A673 (cell line): Measurements from ENCODE around the gene FBXO45. TPM values are rescaled to one million over a fixed set of nuclear protein-coding genes. Genes with fewer than 3 reads are reported as not detected.
"Not testable (repeated sequence)": the region's sequence is repeated elsewhere in the genome, so short reads cannot be mapped to it uniquely, and the experiment has no call there.

Experiments
- BruUV-seq: library from RNA; stranded (reverse); fragments of 400-500 nt; replicated peaks from 2 replicates; lab custom pipeline; 2021; lab: Mats Ljungman, UMichigan
- CTCF ChIA-PET: fragments of 300-600 bp; sonication (Branson Sonifier 250); formaldehyde crosslinking; loops from one replicate; lab custom pipeline; 2022; ENCODE audit warnings: antibody characterized with exemption; lab: Charles Lee
- POLR2A ChIA-PET: fragments of 300-600 bp; sonication (Branson Sonifier 250); formaldehyde crosslinking; loops from one replicate; lab custom pipeline; 2022; ENCODE audit warnings: antibody characterized with exemption; ENCODE audit not compliant: low non-redundant PET; lab: Charles Lee
- DNase-seq: peaks from one replicate; pipeline ENCODE4 v3.0.0-alpha.2; 2015; ENCODE audit warnings: low spot score
- H3K27ac ChIP-seq: fragments of 200-600 bp; sonication (generic); 2 replicates; pipeline ENCODE4 v1.5.1; 2016; ENCODE audit warnings: mixed run types, low read depth, mild to moderate bottlenecking, mixed read lengths, antibody characterized with exemption, low read length; ENCODE audit not compliant: poor library complexity, severe bottlenecking
- H3K27me3 ChIP-seq: fragments of 200-600 bp; sonication (generic); replicated peaks from 2 replicates; pipeline ENCODE4 v1.6.1; 2017; ENCODE audit warnings: mixed run types, low read depth, mild to moderate bottlenecking, mixed read lengths, antibody characterized with exemption, low read length; ENCODE audit not compliant: insufficient read depth, poor library complexity
- H3K36me3 ChIP-seq: fragments of 200-600 bp; sonication (generic); 2 replicates; pipeline ENCODE4 v1.6.1; 2016; ENCODE audit warnings: mixed run types, mild to moderate bottlenecking, mixed read lengths, antibody characterized with exemption, low read length; ENCODE audit not compliant: insufficient read depth, poor library complexity, severe bottlenecking
- H3K4me1 ChIP-seq: fragments of 200-600 bp; sonication (generic); 2 replicates; pipeline ENCODE4 v1.6.1; 2017; ENCODE audit warnings: mixed run types, mild to moderate bottlenecking, mixed read lengths, antibody characterized with exemption, low read length; ENCODE audit not compliant: insufficient read depth, poor library complexity, severe bottlenecking
- H3K4me3 ChIP-seq: fragments of 200-600 bp; sonication (generic); 2 replicates; pipeline ENCODE4 v1.5.1; 2016; ENCODE audit warnings: low read depth, mixed run types, mild to moderate bottlenecking, mixed read lengths, low read length; ENCODE audit not compliant: poor library complexity, severe bottlenecking
- H3K9me3 ChIP-seq: fragments of 200-600 bp; sonication (generic); 2 replicates; pipeline ENCODE4 v1.6.1; 2016; ENCODE audit warnings: mixed run types, low read depth, mild to moderate bottlenecking, mixed read lengths, antibody characterized with exemption, low read length; ENCODE audit not compliant: poor library complexity, severe bottlenecking
- EZH2 ChIP-seq: fragments of 200-600 bp; sonication (generic); IDR thresholded peaks from 2 replicates; pipeline ENCODE4 v1.6.1; 2017; ENCODE audit warnings: borderline replicate concordance, low read depth, mild to moderate bottlenecking, mixed read lengths, antibody characterized with exemption, low read length; ENCODE audit not compliant: poor library complexity, severe bottlenecking
- intact Hi-C: fragments of 100-400 bp; cut with micrococcal nuclease; formaldehyde crosslinking; loops from one replicate; pipeline ENCODE4 v1.10.0; 2022; ENCODE audit not compliant: unreplicated experiment
- total RNA-seq: library from RNA; stranded (reverse); gene quantifications from 2 replicates; pipeline ENCODE4 v1.2.3, GENCODE V29; 2021
- TF ChIP-seq, protein P1 (sequence below): fragments of 300-800, 200-600 bp; sonication (generic); conservative IDR thresholded peaks from 2 replicates; pipeline ENCODE4 v1.5.1; 2017; ENCODE audit warnings: low read depth, mild to moderate bottlenecking, antibody characterized with exemption, low read length, moderate library complexity, mixed read lengths

FBXO45 gene
- total RNA-seq, 1 experiment from 2014 or later: 23.0 TPM

DNA sequence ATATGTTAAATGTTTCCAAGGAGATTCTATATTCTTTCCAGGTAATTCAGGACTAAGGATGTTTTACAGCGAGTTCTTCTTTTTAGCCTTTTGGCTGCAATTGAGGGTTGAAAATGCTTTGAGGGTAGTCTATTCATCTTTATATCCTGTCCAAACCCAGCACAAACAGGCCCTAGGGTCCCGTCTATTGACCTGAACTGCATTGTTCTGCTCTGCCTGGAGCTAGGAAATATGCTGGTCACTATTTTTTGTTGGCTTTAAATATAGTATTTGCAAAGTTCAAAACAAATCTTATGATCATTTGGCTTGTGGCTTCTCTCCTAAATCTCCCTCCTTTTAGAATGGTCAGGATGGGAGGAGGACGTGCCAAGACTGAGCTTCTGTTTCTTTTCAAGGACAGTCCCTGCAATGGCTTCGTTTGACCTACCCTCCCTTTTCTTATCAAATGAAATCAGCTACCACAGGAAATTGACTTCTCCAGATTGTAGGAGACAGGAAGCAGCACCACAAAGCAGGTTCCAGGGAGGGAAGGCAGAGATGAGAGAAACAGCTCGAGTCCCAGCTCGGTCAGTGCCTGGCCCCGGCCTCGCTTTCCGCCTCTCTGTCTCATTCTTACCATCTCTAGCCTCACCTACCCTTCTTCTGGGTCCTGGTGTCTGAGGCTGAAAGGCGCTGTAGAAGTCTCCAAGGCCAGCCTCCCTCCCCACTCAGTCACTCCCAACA lies 43.5 kb downstream of the FBXO45 start:
- H3K4me3 ChIP-seq: no peak overlapping the region
- POLR2A ChIA-PET: no interaction called here
- intact Hi-C loops: no loop called here
- H3K27ac ChIP-seq: no peak overlapping the region
- DNase-seq: no peak
- H3K36me3 ChIP-seq: no peaks in the 10 kb centered on the region
- TF ChIP-seq, protein P1, sequence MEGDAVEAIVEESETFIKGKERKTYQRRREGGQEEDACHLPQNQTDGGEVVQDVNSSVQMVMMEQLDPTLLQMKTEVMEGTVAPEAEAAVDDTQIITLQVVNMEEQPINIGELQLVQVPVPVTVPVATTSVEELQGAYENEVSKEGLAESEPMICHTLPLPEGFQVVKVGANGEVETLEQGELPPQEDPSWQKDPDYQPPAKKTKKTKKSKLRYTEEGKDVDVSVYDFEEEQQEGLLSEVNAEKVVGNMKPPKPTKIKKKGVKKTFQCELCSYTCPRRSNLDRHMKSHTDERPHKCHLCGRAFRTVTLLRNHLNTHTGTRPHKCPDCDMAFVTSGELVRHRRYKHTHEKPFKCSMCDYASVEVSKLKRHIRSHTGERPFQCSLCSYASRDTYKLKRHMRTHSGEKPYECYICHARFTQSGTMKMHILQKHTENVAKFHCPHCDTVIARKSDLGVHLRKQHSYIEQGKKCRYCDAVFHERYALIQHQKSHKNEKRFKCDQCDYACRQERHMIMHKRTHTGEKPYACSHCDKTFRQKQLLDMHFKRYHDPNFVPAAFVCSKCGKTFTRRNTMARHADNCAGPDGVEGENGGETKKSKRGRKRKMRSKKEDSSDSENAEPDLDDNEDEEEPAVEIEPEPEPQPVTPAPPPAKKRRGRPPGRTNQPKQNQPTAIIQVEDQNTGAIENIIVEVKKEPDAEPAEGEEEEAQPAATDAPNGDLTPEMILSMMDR: no peak
- no peak for TF ChIP-seq EZH2
- BruUV-seq: no TSS peak
- CTCF ChIA-PET: no interaction called here
- H3K9me3 ChIP-seq: no peaks in the 10 kb centered on the region
- no peaks in the 10 kb centered on the region for H3K27me3 ChIP-seq
- peaks cover 4% of the 10 kb centered on the region for H3K4me1 ChIP-seq

GRCh38 chr3:196615234-196615633 lies 46.8 kb downstream of the FBXO45 start:
- H3K4me1 ChIP-seq, H3K36me3 ChIP-seq, intact Hi-C loops, BruUV-seq, CTCF ChIA-PET, DNase-seq, H3K9me3 ChIP-seq, POLR2A ChIA-PET, H3K27me3 ChIP-seq, H3K4me3 ChIP-seq, H3K27ac ChIP-seq: not testable (repeated sequence)

GRCh38 chr3:196617256-196617655 lies 48.8 kb downstream of the FBXO45 start:
- Histone ChIP-seq H3K27me3 (no peaks in the 10 kb centered on the region), H3K27ac (no peak overlapping the region), H3K4me1 (no peaks in the 10 kb centered on the region), H3K4me3 (no peak overlapping the region), H3K9me3 (no peaks in the 10 kb centered on the region), H3K36me3 (no peaks in the 10 kb centered on the region)
- TF ChIP-seq, protein P1: no peak
- no peak for TF ChIP-seq EZH2
- CTCF ChIA-PET: no interaction called here
- POLR2A ChIA-PET: no interaction called here
- no peak for DNase-seq
- BruUV-seq: no TSS peak
- intact Hi-C loops: no loop called here

DNA sequence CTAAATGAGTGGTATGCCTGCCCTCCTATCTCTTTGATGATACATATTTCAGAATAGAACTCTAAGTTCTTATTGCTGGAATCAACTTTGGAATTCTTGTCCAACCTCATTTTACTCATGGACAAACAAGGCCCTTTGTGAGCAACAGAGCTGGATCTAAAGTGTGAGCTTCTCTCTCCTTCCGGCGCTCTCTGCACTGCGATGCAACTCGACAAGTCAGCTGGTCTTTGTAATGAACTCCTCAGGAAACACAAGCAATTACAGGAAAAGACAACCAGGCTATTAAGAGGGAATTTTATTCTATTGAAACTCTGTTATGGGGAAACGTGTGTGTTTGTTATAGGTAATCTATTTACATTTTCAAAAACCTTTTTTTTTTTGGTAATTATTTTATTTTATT lies 50.8 kb downstream of the FBXO45 start:
- BruUV-seq: no TSS peak

GRCh38 chr3:196619627-196620026 lies 51.2 kb downstream of the FBXO45 start:
- DNase-seq, H3K27me3 ChIP-seq, H3K9me3 ChIP-seq, intact Hi-C loops, BruUV-seq, POLR2A ChIA-PET, CTCF ChIA-PET, H3K36me3 ChIP-seq, H3K4me1 ChIP-seq, H3K4me3 ChIP-seq, H3K27ac ChIP-seq: not testable (repeated sequence)

More for the DNA sequence above, 50.8 kb downstream of the FBXO45 start:
- POLR2A ChIA-PET: interaction anchor here (0.7 kb wide), 1 partner anchor 173 kb away, joined by 3 read pairs; no protein-coding TSS in a partner anchor
- no peaks in the 10 kb centered on the region for H3K36me3 ChIP-seq
- H3K27ac ChIP-seq: no peak overlapping the region
- DNase-seq: no peak
- no peaks in the 10 kb centered on the region for H3K4me1 ChIP-seq
- CTCF ChIA-PET: no interaction called here
- H3K4me3 ChIP-seq: no peak overlapping the region
- TF ChIP-seq, protein P1: no peak
- TF ChIP-seq EZH2: no peak
- no peaks in the 10 kb centered on the region for H3K27me3 ChIP-seq
- H3K9me3 ChIP-seq: no peaks in the 10 kb centered on the region
- intact Hi-C loops: no loop called here
